Stimulated activated CD8-positive, alpha-beta memory T cell treated with anti-CD3 and anti-CD28 coated beads, Interleukin-4, amount 100 ng/mL, for 4 hours (primary cell): ENCODE results near the gene CRYBB1.

Experiments used
- DNase-seq, 2 donors: peaks; one replicate each; pipeline ENCODE4 v3.0.0-alpha.2; 2020; ENCODE audit warnings: low read depth in 2 of 2, low spot score in 1 of 2

Gene CRYBB1

GRCh38 chr22:26558248-26558895, 59.5 kb downstream of the CRYBB1 start:
- DNase-seq, result no peak

- DNase-seq, result no peak
Observed at GRCh38 chr22:26556904-26557303, 60.9 kb downstream of the CRYBB1 start.

- no peak for DNase-seq
Observed at GRCh38 chr22:26555478-26555877, 62.3 kb downstream of the CRYBB1 start.

DNA sequence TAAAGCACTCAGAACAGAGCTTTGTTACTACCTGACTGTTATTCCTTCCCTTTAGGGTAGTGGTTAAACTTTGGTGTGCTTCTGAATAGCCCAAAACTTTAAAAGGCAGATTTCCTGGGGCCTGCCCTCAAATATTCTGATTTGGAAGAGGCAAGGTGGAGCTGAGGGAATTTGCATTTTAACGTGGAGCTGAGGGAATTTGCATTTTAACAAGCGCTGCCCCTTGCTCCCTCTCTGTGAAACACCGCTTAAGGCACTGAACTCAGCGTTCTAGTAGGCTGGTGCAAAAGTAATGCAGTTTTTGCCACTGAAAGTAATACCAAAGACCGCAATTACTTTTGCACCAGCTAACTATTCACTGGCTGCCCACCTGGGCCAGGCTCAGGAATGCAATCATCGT, 62.9 kb downstream of the CRYBB1 start:
- DNase-seq, result no peak

DNA sequence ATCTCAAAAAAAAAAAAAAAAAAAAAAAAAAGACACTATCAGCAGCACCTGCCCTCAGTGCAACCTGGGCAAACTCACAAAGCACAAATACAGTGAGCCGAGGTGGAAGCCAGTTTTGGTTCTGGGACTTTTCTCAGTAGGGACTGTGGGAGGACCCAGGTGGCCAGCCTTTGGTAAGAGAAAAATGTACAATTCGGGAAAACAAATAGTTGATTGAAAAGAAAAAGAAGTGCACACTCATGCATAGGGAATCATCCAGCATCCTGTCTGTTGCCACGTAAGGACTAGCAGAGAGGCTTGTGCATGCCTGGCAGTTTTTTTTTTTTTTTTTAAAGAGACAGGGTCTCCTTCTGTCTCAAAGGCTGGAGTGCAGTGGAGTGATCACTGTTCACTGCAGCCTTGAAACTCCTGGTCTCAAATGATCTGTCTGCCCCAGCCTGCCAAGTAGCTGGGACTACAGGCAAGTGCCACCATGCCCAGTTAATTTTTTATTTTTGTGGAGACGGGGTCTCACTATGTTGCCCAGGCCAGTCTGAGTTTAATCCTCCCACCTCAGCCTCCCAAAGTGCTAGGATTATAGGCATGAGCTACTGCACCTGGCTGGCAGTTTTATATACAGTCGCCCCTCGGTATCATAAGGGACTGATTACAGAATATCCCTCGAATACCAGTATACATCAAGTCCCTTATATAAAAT, 64.6 kb downstream of the CRYBB1 start:
- DNase-seq, result no peak

DNA sequence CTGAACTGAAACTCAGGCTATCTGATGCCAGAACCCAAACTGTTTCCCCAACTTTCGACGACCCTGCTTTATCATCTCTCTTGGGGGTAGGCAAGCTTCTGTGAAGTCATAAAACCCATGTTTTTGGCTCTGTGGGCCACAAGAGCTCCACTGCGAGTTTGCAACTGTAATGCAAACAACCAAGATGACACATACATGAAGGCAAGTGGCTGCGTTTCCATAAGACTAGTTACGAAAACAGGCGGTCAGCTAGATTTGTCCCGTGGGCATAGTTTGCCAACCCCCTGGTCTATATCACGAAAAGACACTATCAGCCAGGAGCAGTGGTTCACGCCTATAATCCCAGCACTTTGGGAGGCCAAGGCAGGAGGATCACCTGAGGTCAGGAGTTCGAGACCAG, 65.4 kb downstream of the CRYBB1 start:
- DNase-seq, result no peak

GRCh38 chr22:26551568-26551967, 66.3 kb downstream of the CRYBB1 start:
- no peak for DNase-seq

- no peak for DNase-seq
Observed at GRCh38 chr22:26550498-26551033, 67.3 kb downstream of the CRYBB1 start.

DNA sequence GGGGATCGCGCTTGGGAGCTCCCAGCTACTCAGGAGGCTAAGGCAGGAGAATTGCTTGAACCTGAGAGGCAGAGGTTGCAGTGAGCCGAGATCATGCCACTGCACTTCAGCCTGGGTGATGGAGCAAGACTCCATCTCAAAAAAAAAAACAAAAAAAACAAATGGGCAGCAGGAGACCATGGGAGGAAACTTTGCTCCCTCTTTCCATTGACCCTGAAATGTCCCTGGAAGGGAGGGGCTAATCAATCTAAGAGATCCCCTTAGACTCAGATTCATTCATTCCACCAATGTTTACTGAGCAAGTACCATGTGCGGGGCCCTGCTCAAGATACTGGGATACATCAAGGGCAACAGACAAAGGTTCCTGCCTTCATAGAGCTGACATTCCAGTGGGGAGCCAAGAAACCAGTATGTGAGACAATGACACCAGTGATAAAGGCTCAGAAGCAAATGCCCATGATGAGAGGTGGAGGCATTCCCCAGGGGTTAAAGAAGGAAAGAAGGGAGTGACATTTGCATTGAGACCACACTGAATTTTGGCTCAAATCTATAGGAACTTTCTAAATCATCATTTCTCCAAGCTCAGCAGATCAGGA, 67.8 kb downstream of the CRYBB1 start:
- no peak for DNase-seq
